Stimulated activated CD4-positive, alpha-beta T cell treated with anti-CD3 and anti-CD28 coated beads, Interleukin-2, amount 100 ng/mL, for 4 hours (primary cell): ENCODE measurements around the gene SEZ6L2.
"Not testable (repeated sequence)": the region's sequence is repeated elsewhere in the genome, so short reads cannot be mapped to it uniquely, and the experiment has no call there.

ENCODE experiments used
- DNase-seq: peaks from one replicate; pipeline ENCODE4 v3.0.0-alpha.2; 2020; ENCODE audit warnings: low read depth

The SEZ6L2 gene

DNA sequence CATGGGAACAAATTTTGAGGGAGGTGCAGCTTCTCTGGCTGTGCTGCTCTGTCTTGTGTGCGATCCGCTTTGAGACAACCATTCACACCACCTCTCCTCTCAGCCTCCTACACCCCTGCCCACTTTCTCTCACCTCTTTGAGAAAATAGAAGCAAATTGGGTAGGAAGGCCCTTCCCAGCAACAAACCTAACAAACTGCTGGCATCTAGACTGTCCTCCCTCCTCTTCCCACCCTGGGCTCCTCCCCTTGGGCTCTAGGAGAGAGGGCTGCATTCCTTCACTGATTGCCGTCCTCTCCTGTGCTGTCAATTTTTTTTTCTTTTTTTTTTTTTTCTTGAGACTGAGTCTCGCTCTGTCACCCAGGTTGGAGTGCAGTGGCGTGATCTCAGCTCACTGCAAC, 49.8 kb downstream of the SEZ6L2 start:
- DNase-seq, result no peak

DNA sequence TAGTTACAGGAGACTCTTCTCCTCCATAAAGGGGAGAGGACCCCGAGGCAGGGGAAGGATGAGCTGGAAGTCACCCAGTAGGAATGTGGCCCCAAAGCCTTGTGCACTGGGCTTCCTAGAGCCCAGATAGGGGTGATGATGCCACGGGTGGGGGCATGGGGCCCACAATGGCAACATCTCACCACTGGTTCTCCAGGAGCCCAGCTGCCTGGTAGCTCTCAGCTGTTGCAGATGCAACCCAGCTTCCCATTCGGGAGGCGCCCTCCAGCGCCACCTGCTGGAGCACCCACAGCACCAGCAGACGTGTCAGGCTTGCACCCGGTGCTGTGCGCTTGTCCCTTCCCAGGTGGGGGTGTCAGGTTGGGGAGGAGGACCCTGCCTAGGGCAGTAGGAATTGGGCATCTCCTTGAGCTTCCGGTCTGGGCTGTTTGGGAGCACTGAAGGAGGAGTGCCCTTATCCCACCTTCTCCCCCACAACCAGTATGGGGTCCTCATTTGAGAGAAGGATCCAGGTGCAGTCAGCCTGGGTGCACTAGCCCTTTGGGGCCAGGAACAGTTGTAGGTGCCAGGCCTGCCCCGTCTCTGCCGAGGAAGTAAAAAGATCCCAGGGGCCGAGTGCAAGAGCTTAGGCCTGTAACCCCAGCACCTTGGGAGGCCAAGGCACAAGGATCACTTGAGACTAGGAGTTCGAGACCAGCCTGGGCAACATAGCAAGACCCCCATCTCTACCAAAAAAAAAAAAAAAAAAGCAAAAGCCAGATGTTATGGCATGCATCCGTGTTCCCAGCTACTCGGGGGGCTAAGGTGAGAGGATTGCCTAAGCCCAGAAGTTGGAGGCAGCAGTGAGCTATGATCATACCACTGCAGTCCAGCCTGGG, 50.7 kb downstream of the SEZ6L2 start:
- DNase-seq, result peak; percentile 73

DNA sequence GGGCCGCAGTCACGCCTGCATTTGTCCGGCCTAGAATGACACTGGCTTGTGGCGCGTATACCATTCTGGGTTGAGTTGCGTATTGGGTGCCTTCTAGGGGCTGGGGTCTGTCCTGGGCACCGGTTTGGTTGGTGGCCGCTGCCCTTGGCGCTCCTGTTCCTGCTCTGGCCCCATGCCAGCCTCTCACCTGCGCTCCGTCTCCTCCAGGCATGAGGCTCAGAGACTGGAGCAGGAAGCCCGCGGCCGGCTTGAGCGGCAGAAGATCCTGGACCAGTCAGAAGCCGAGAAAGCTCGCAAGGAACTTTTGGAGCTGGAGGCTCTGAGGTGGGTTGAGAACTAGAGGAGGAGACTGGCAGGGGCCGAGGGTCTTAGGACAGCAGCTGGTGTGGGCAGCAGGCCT, 53.7 kb downstream of the SEZ6L2 start:
- DNase-seq, result no peak

DNA sequence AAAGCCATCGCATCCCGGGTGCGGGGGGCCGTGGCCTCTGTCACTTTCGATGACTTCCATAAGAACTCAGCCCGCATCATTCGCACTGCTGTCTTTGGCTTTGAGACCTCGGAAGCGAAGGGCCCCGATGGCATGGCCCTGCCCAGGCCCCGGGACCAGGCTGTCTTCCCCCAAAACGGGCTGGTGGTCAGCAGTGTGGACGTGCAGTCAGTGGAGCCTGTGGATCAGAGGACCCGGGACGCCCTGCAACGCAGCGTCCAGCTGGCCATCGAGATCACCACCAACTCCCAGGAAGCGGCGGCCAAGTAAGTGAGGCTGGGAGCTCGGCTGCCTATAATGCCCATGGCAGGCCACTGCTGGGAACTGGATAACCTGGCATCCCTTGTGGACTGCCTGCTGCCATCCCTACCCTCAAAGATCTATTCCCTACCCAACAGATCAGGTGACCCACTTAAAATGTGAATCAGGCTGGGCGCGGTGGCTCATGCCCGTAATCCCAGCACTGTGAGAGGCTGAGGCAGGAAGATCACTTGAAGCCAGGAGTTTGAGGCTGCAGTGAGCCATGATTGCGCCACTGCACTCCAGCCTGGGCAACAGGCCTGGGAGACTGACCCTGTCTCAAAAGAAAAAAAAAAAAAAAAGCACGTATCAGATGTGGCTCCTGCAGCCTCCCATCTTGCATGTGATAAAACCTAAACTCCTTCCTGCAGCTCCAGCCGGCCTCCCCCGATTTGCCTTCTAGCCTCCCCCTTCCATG, 54.6 kb downstream of the SEZ6L2 start:
- DNase-seq, result no peak

DNA sequence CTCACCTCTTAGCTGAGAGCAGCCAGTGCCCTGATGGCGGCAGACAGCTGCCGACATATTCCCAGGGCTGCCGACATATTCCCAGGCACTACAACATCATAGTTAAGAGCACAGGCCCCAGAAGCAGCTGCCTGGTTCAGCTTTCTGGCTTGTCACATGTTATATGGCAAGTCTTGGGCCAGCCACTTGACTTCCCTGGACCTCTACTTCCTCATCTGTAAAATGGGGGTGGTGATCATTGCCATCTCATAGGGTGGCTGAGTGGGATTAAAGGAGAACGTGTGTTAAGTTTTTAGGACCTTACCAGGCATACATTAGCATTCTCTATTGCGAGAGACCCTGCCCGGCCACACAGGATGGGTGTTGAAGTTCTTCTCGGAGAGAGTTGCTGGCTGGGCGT, 55.4 kb downstream of the SEZ6L2 start:
- DNase-seq, result no peak

DNA sequence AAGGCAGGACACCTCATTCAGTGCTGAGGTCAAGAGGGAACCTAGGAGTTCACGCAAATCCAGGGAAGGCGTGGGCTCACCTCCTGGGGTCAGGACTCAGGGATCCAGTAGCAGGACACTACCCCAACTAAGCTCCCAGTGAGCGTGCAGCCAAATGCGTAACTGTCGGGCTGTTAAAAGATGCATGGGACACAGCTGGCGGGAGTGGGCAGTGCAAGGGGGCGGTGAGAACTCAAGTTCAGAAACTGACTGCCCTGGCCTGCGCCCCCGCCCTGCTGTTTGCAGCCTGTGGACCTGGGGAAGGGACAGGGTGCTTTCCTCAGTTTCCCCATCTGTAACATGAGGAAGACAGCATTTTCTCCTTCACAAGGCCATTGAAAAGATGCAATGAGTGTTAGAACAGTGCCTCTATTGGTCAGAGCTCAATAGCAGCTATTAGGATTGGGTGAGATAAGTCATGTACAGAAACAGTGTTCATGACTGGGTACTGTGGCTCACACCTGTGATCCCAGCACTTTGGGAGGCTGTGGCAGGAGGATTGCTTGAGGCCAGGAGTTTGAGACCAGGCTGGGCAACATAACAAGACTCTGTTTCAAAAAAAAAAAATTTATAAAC, 56.5 kb downstream of the SEZ6L2 start:
- no peak for DNase-seq

DNA sequence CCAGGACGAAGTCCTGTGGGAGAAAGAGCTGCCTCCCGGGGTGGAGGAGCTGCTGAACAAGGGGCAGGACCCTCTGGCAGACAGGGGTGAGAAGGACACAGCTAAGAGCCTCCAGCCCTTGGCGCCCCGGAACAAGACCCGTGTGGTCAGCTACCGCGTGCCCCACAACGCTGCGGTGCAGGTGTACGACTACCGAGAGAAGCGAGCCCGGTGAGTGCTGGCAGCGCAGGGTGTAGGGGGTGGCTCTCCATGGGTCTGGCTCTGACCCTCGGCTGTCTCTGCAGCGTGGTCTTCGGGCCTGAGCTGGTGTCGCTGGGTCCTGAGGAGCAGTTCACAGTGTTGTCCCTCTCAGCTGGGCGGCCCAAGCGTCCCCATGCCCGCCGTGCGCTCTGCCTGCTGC, 57.7 kb downstream of the SEZ6L2 start:
- no peak for DNase-seq

DNA sequence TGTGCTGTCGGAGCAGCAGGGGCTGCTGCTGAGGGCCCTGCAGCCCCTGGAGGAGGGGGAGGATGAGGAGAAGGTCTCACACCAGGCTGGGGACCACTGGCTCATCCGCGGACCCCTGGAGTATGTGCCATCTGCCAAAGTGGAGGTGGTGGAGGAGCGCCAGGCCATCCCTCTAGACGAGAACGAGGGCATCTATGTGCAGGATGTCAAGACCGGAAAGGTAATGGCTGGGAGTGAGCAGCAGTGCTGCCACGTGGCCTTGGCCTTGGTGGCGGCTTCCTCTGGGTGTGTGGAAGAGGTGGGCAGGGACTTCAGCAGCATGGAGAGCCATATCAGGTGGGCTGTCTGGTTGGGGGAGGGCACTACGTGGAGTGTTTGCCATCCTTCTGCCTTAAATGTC, 59.1 kb downstream of the SEZ6L2 start:
- no peak for DNase-seq

DNA sequence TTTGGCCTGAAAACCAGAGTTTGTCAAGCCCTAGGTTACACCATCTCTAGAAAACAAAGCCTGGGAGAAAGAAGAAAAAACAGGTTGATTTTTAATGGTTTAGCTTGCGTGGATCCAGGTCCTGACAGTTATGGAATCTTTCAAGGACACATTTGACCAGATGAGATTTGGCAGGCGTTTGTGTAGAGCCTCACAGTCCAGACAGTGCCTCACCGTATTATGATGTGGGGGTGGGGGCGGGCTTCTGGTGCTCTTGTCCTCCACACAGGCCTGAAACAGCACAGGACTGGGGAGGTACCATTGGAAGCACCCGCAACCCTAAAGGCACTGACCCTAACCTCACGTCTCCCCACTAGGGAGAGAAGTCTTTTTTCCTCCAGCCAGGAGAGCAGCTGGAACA, 59.5 kb downstream of the SEZ6L2 start:
- no peak for DNase-seq

DNA sequence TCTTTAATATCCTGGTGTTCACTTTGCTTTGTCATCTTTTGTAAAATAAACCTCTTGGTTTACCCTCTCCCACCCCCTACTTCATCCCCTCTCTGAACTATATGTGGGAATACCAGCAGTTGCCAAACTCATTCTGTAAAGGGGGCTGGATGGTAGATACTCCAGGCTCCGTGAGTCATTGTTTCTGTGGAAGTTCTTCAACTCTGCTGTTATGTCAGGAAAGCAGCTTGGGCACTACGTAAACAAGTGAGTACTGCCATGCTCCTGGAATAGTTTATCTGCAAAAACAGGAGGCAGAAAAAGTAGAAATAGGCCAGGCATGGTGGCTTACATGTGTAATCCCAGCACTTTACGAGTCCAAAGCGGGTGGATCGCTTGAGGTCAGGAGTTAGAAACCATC, 61.5 kb downstream of the SEZ6L2 start:
- DNase-seq, result no peak

DNA sequence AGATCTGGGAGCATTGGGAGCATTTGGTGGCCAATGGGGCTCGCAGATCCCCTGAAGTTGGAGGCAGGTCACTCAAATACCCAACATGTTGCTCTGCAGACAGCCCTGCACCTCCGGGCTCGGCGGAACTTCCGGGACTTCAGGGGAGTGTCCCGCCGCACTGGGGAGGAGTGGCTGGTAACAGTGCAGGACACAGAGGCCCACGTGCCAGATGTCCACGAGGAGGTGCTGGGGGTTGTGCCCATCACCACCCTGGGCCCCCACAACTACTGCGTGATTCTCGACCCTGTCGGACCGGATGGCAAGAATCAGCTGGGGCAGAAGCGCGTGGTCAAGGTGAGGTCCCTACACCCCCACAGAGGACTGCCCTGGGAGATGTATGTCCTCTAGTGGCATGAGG, 62.7 kb downstream of the SEZ6L2 start:
- no peak for DNase-seq

DNA sequence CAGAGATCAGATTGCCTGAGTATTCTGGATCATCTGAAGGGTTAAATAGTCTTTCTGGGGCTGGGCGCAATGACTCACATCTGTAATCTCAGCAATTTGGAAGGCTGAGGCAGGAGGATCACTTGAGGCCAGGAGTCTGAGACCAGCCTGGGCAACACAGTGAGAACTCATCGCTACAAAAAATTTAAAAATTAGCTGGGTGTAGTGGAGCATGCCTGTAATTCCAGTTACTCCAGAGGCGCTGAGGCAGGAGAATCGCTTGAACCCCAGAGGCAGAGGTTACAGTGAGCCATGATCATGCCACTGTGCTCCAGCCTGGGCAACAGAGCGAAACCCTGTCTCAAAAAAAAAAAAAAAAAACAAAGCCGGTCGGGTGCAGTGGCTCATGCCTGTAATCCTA, 63.4 kb downstream of the SEZ6L2 start:
- no peak for DNase-seq

DNA sequence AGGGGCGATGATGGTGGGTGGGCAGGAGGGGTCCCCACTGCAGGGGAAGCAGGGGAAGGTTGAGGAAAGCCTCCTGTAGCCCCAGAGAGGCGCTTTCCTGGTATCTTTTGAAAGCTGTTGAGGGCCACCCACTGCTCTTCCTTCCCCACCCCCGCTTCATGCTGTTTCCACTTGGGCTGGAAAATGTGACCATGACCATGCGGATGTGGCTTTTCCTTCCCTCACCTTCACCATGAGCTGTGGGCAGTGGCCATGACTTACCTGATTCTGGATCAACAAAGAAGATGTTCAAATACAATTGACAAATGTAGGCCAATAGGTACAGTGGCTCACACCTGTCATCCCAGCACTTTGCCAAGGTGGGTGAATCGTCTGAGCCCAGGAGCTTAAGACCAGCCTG, 65.3 kb downstream of the SEZ6L2 start:
- no peak for DNase-seq

DNA sequence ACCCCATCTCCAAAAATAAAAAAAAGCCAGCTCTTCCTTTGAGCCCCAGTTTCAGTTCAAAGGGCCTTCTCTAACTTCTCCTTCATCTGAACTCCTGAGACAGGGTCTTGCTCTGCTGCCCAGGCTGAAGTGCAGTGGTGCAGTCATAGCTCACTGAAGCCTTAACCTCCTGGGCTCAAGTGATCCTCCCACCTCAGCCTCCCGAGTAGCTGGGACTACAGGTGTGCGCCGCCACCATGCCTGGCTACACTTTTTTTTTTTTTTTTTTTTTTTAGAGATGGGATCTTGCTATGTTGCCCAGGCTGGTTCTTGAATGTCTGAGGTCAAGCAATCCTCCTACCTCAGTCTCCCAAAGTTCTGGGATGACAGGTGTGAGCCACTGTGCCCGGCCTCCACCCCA, 66.1 kb downstream of the SEZ6L2 start:
- not testable (repeated sequence) for DNase-seq

DNA sequence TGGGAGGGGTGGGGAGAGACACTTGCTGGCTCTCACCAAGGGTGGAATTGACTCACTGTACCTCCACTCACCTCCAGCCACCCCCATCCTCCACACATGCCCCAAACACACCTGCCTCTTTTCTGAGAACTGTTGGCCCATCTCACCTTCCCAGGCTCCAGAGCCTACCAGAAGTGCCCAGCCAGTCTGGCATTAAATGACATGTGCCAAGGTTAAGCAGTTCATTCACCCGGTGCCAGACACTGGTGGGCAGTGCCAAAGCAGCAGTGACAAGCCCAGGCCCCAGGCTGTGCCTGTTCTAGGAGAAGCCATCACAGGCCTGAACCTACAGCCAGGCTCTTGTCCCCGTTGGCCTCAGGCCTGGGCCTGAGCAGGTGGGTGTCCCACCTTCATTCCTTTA, 67.9 kb downstream of the SEZ6L2 start:
- DNase-seq, result no peak

DNA sequence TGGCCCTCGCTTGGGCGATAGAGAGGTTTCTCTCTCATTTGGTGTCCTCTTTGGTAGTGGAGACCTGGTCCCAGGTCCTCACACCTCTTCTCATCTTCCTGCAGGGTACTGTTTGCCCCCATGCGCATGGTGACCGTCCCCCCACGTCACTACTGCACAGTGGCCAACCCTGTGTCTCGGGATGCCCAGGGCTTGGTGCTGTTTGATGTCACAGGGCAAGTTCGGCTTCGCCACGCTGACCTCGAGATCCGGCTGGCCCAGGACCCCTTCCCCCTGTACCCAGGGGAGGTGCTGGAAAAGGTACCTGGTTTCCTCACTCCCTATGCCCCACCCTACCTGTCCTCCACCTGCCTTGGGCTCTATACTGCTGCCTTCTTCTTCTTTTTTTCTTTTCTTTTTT, 68.6 kb downstream of the SEZ6L2 start:
- no peak for DNase-seq

DNA sequence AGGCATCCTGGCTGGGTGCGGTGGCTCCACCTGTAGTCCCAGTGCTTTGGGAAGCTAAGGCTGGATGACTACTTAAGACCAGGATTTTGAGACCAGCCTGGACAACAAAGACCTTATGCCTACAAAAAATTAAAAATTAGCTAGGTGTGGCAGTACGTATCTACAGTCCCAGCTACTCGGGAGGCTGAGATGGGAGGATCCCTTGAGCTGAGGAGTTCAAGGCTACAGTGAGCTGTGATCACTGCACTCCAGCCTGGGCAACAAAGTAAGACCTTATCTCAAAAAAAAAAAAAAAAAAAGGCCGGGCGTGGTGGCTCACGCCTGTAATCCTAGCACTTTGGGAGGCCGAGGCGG, 73.0 kb downstream of the SEZ6L2 start:
- DNase-seq, result no peak

DNA sequence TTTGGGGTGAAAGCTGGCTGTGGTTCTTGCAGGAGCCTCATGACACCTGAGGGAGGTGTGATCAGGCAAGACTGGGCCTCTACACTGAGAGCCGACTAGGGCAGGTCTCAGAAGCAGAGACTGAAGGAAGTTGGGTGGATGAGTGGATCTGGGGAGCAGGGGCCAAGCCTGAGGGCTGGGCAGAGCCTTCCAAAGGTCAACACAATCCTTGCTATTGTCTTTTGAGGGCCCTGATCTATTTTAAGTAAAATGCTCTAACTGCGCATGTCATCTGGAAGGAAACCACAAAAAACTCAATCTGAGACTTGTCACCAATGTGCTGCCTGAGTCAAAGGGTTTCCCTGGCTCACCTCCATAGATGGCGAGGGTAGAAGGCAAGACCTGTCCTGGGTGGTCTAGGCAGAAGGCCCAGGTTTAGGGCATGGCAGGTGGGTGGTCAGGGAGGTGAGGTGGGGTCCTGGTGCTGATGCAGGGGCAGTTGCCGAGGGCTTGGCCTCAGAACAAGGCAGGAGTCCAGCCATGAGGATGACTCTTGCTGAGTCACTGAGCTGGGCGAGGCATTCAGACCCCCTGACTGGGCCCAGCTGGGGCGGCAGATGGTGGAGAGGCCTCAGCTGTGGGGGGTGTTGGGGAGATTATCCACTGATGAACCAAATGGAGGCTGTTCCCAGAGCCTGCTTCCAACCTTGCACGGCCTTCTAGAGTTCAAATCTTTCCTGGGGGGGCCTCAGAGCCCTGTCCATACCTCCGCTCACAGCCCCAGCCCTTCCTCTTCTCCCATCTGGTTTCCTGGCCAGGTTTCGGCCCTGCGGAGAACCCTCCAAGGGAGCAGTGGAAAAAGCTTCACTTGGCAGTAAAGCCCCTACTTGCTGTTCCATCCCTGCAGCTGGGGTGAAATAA, 74.0 kb downstream of the SEZ6L2 start:
- no peak for DNase-seq

DNA sequence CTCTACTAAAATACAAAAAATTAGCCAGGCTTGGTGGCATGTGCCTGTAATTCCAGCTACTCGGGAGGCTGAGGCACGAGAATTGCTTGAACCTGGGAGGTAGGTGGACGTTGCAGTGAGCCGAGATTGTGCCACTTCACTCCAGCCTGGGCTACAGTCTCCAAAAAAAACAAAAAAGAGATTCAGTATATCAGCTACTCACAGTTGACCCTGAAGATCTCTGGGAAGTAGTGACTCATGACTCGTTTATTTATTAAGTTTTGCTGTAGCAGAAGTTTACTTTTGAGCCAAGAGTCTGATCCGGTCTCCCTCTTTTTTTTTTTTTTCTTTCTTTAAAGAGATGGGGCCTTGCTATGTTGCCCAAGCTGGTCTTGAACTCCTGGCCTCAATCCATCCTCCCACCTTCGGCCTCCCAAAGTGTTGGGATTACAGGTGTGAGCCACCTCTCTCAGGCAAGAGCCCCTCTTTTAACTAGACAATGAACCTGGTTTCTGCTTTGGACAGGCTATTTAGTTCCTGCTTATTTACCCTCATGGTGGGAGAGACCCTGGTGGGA, 74.7 kb downstream of the SEZ6L2 start:
- no peak for DNase-seq

DNA sequence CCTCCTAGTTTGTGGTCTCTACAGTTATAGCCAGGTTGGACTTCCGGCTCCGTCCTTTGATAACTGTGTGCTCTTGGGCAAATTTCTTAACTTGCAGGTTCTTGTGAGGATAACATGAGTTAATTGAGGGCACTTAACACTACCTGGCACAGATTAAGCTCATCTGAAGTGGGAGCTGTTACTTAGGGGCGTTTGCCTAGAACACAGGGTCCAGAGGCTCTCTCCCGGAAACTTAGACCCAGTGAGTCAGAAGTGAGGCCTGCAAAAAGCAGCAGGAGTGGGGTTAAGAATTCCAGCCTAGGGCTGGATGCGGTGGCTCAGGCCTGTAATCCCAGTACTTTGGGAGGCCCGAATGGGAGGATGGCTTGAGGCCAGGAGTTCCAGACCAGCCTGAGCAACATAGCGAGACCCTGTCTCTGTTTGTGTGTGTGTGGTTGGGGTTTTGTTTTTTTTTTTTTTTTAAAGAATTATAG, 77.7 kb downstream of the SEZ6L2 start:
- no peak for DNase-seq
